Choroid plexus epithelial cell (primary cell): ENCODE measurements around the gene TNFRSF18.

ENCODE experiments used
- DNase-seq: peaks from one replicate; pipeline ENCODE4 v3.0.0-alpha.2; 2010; ENCODE audit warnings: low read depth
- H3K4me3 ChIP-seq: 2 replicates; pipeline ENCODE4 v1.5.1; 2011; ENCODE audit warnings: low read depth, mild to moderate bottlenecking, control low read depth, low read length, moderate library complexity
- CTCF ChIP-seq: conservative IDR thresholded peaks from 2 replicates; pipeline ENCODE4 v1.5.1; 2011; ENCODE audit warnings: low read depth, mild to moderate bottlenecking, control low read depth, inconsistent platforms, low read length, moderate library complexity

TNFRSF18 gene

GRCh38 chr1:1173061-1173792 is 33.2 kb downstream of the TNFRSF18 start:
- no peak for TF ChIP-seq CTCF
- no peak overlapping the region for H3K4me3 ChIP-seq
- DNase-seq = no peak

- no peak for DNase-seq
- TF ChIP-seq CTCF = no peak
- no peak overlapping the region for H3K4me3 ChIP-seq
Observed at GRCh38 chr1:1171546-1172340, 34.6 kb downstream of the TNFRSF18 start.

DNA sequence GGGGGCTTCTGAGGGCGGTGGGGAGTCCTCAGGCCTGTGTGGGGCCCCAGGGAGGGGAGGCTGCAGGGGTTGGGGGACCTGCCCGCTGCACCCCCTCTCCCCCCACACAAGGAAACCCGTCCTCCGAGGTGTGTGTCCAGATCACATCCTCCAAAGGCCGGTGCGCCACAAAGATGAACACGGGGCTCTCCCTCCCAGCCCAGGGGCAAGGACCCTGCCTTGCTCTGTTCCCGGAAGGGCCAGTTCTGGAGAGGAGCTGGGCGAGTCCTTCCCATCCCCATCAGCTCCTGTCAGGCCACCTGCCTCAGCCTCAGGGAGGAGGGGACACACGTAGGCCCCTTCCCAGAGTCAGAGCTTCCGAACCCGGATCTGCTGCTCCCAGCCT is 35.2 kb downstream of the TNFRSF18 start:
- no peak for DNase-seq
- no peak for TF ChIP-seq CTCF
- H3K4me3 ChIP-seq = no peak overlapping the region

DNA sequence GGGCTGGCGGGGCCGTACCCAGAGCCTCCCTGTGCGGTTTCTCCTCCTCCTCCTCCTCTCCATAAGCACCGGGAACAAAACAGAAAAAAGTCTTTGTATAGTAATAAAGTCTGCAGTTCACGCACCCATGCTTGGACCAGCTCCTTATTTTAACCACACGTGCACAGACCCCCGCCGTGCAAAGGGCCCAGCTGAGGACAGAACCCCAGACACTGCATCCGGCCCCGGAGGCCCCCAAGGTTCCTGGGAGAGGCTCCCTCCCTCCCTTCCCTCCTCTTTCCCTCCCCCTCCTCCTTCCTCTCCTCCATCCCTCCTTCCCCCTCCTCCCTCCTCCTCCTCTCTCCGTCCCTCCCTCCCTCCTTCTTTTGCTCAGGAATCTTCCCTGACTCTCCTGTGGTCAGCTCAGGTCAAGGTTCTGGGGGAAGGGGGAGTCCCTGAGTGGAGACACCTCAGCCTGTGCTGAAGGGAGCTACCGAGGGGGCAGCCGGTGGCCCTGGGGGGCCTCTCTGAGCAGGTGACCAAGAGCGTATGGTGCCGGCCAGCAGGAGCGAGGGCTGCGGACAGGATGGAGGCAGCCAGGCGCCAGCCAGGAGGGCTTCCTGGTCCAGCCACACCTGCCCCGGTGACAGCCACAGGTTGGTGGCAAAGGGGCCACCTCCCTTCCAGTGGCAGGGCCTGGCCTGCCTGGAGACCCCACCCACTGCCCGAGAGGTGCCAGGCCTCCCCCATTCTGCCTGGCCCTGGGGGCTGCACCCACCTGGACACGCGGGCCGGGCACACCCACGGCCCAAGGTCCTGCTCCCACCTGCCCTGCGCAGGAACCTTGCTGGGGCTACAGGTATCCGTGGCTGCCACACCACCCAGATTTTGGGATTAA is 35.9 kb downstream of the TNFRSF18 start:
- DNase-seq = peak; percentile 8
- TF ChIP-seq CTCF = no peak
- H3K4me3 ChIP-seq = no peak overlapping the region

GRCh38 chr1:1169429-1170214 is 36.8 kb downstream of the TNFRSF18 start:
- H3K4me3 ChIP-seq = no peak overlapping the region
- no peak for DNase-seq
- TF ChIP-seq CTCF = no peak
